ENCODE measurements around the gene ZFP3. TPM values are rescaled to one million over a fixed set of nuclear protein-coding genes. Genes with fewer than 3 reads are reported as not detected.
"Not testable (repeated sequence)": the region's sequence is repeated elsewhere in the genome, so short reads cannot be mapped to it uniquely, and the experiment has no call there.

The ZFP3 gene
- total RNA-seq (0.21 and 0.95 TPM in 2 replicates), polyA plus RNA-seq (1.5 and 2.4 TPM in 2 replicates)

- H3K27me3 ChIP-seq: no peaks in the 10 kb centered on the region
- DNase-seq (ENCODE audit: low read depth in 1 of 2, low spot score in 1 of 2): peak; percentile 29 to 87
- no peak within 1 kb of the TSS for H3K27ac ChIP-seq
- no peaks in the 10 kb centered on the region for H3K9me3 ChIP-seq (ENCODE audit: low read depth)
- no peaks in the 10 kb centered on the region for H3K36me3 ChIP-seq
- TF ChIP-seq, protein P1, sequence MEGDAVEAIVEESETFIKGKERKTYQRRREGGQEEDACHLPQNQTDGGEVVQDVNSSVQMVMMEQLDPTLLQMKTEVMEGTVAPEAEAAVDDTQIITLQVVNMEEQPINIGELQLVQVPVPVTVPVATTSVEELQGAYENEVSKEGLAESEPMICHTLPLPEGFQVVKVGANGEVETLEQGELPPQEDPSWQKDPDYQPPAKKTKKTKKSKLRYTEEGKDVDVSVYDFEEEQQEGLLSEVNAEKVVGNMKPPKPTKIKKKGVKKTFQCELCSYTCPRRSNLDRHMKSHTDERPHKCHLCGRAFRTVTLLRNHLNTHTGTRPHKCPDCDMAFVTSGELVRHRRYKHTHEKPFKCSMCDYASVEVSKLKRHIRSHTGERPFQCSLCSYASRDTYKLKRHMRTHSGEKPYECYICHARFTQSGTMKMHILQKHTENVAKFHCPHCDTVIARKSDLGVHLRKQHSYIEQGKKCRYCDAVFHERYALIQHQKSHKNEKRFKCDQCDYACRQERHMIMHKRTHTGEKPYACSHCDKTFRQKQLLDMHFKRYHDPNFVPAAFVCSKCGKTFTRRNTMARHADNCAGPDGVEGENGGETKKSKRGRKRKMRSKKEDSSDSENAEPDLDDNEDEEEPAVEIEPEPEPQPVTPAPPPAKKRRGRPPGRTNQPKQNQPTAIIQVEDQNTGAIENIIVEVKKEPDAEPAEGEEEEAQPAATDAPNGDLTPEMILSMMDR (IDR thresholded peaks at IDR 0.05; ENCODE audit: low read depth, low read length): peak; percentile 5
- peak within 1 kb of the TSS; percentile 14 for H3K4me3 ChIP-seq
- no peaks in the 10 kb centered on the region for H3K4me1 ChIP-seq (ENCODE audit: low read depth)
Measured at GRCh38 chr17:5078106-5079028, at the start of gene ZFP3. Gene ZFP3 (plus strand): TSS chr17:5078467. CDS start chr17:5091505, 13,038 bp downstream.

DNA sequence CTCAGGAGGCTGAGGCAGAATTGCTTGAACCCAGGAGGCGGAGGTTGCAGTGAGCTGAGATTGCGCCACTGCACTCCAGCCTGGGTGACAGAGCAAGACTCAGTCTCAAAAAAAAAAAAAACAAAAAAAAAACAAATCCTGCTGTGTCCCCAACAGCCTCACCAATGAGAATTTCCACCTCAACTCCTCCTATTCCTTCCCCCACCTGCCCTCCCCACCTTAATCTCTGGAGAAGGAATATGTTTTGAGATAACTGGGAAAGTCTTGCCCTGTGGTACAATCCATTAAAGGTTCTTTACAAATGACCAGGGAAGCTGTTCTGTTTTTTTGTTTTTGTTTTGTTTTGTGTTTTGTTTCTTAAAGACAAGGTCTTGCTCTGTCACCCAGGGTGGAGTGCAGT, 48.1 kb upstream of the ZFP3 start:
- H3K9me3 ChIP-seq (ENCODE audit: low read depth); H3K4me1 ChIP-seq (ENCODE audit: low read depth); H3K4me3 ChIP-seq; H3K27ac ChIP-seq; H3K36me3 ChIP-seq; DNase-seq (ENCODE audit: low read depth in 1 of 2, low spot score in 1 of 2): not testable (repeated sequence)
- H3K27me3 ChIP-seq: peaks cover 11% of the 10 kb centered on the region

DNA sequence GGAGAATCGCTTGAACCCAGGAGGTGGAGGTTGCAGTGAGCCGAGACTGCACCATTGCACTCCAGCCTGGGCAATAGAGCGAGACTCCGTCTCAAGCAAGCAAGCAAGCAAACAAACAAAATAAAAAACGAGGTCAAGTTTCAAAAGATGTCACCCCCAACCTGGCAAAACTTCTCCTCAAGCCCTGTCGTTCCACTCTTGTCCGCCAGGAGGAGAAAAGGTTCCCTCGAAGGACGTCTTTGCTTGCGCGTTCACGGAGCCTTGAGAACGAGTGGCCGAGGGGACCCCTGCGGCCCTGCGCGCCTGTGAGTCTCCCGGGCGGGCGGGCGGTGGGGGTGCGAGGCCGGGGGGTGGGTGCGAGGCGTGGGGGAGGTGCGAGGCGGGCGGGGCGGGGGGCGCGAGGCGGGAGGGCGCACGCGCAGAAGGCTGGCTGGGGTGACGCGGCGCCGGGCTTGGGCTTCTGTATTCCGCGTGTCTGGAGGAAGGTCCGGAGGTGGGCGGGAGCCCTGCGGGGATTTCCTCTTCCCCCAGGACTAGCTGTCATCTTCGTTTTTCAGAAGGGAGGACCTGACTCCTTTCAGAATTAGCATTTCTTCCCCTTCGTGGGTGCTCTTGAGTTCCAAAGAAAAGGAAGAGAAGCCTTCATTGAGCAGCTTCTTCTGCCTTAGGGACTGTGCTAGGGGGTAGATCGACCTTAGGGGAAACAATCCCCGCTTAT, 46.7 kb upstream of the ZFP3 start:
- peaks cover 16% of the 10 kb centered on the region for H3K27me3 ChIP-seq
- TF ChIP-seq, protein P1 (IDR thresholded peaks at IDR 0.05; ENCODE audit: low read depth, low read length): peak; percentile 70
- H3K9me3 ChIP-seq (ENCODE audit: low read depth): no peaks in the 10 kb centered on the region
- DNase-seq (ENCODE audit: low read depth in 1 of 2, low spot score in 1 of 2): peak; percentile 82 to 88
- H3K4me1 ChIP-seq (ENCODE audit: low read depth): no peaks in the 10 kb centered on the region
- H3K27ac ChIP-seq: no peak overlapping the region
- H3K4me3 ChIP-seq: peak overlapping the region; percentile 28
- H3K36me3 ChIP-seq: no peaks in the 10 kb centered on the region

DNA sequence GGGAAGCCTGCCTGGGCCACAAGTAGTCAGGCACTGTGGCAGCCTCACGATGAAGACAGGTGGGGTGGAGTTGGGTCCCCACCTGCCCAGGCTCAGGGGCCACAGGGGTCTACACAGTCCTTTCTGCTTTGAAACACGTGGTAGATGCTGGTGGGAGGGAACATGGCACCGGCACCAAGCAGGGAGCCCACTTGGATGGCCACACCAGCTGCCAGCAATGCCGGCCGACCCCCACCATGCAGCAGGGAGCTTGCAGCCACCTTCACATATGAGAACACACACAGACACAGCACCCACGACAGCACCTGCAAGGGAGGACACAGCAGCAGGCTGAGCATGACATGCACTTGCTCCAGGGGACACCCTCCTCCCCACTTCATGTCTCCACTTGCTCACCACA, 45.4 kb upstream of the ZFP3 start:
- Histone ChIP-seq H3K4me1 (ENCODE audit: low read depth) (no peaks in the 10 kb centered on the region), H3K27ac (no peak overlapping the region), H3K4me3 (no peak overlapping the region), H3K9me3 (ENCODE audit: low read depth) (no peaks in the 10 kb centered on the region), H3K27me3 (peaks cover 16% of the 10 kb centered on the region), H3K36me3 (no peaks in the 10 kb centered on the region)
- DNase-seq (ENCODE audit: low read depth in 1 of 2, low spot score in 1 of 2): no peak
- TF ChIP-seq, protein P1 (IDR thresholded peaks at IDR 0.05; ENCODE audit: low read depth, low read length): no peak

- DNase-seq (ENCODE audit: low read depth in 1 of 2, low spot score in 1 of 2): no peak
- Histone ChIP-seq H3K4me3 (no peak overlapping the region), H3K27ac (no peak overlapping the region), H3K27me3 (peaks cover 16% of the 10 kb centered on the region), H3K36me3 (no peaks in the 10 kb centered on the region), H3K4me1 (ENCODE audit: low read depth) (no peaks in the 10 kb centered on the region), H3K9me3 (ENCODE audit: low read depth) (no peaks in the 10 kb centered on the region)
- TF ChIP-seq, protein P1 (IDR thresholded peaks at IDR 0.05; ENCODE audit: low read depth, low read length): no peak
Measured at GRCh38 chr17:5033352-5034015, 44.8 kb upstream of the ZFP3 start.
